ENCODE results near the gene PCK2.

PCK2 gene

DNA sequence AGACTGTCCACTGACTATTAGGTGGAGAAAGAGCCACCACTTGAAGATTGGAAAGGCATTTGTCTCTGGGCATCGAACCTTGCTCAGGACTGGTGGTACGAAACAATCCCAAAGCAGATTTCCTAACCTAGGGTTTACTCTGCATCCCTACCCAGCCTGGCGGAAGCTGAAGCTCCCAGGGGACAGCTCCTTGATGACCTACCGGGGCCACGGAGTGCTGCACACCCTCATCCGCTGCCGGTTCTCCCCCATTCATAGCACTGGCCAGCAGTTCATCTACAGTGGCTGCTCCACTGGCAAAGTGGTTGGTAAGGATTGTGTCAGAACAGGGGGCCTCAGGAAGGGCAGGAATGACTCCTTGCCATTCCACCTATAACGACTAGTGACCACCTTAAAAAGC, 27.1 kb downstream of the PCK2 start:
- no peak for DNase-seq

DNA sequence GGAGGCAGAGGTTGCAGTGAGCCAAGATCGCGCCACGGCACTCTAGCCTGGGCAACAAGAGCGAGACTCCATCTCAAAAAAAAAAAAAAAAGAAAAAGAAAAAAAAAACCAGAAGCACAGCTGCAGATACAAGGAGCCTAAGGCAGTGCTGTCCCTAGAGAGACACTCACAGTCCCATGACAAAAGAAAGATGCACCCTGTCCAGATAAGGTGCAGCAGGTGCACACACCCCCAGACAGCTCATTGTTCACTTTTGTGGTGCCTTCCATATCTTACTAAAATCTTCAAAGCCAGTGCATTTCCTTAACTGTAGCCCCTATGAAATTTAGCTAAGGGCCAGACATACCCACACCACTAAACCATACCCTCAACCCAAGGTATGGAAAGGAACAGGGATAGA, 28.3 kb downstream of the PCK2 start:
- DNase-seq = no peak

DNA sequence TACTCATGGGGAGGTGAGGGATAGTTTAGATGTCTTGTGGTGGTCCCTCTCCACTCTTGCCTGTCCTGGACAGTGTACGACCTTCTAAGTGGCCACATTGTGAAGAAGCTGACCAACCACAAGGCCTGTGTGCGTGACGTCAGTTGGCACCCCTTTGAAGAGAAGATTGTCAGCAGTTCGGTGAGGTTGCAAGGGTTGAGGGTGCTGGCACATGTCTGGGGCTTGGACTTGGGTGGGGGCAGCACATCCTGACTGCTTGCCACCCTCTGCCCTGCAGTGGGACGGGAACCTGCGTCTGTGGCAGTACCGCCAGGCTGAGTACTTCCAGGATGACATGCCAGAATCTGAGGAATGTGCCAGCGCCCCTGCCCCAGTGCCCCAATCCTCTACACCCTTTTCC, 28.8 kb downstream of the PCK2 start:
- DNase-seq = no peak

GRCh38 chr14:24123424-24124417, 29.6 kb downstream of the PCK2 start:
- DNase-seq = no peak

GRCh38 chr14:24126939-24127338, 32.8 kb downstream of the PCK2 start:
- no peak for DNase-seq

DNA sequence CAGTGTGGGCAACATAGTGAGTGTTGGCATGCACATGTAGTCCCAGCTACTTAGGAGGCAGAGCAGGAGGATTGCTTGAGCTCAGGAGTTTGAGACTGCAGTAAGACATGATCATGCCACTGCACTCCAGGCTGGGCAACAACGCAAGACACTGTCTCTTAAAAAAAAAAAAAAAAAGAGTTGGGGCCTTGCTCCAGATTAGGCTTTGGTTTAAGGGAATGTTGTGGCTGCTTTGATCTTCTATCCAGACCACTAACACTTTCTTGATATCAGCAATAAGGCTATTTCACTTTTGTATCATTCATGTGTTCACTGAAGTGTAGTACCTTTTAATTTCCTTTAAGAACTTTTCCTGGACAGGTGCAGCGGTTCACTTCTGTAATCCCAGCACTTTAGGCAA, 33.6 kb downstream of the PCK2 start:
- no peak for DNase-seq

DNA sequence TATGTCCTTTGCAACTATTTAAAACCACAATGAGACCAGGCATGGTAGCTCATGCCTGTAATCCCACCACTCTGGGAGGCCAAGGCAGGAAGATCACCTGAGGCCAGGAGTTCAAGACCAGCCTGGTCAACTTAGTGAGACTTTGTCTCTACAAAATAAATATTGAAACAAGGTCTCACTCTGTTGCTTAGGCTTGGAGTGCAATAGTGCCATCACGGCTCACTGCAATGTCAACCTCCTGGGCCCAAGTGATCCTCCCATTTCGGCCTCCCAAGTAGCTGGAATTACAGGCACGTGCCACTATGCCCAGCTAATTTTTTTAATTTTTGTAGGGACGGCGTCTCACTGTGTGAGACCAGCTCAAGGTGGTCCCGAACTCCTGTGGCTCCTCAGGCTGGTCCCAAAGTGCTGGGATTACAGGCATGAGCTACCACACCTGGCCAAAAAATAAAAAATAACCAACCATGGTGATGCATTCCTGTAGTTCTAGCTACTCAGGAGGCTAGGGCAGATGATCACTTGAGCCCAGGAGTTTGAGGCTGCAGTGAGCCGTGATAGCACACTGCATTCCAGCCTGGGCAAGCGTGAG, 35.4 kb downstream of the PCK2 start:
- no peak for DNase-seq

GRCh38 chr14:24130380-24130716, 36.2 kb downstream of the PCK2 start, which contains the start of gene FITM1:
TSS of gene FITM1 (plus strand) at chr14:24130659. CDS start at chr14:24131564, 905 bp downstream.
- DNase-seq = no peak

GRCh38 chr14:24130717-24131548, 36.8 kb downstream of the PCK2 start:
- no peak for DNase-seq

DNA sequence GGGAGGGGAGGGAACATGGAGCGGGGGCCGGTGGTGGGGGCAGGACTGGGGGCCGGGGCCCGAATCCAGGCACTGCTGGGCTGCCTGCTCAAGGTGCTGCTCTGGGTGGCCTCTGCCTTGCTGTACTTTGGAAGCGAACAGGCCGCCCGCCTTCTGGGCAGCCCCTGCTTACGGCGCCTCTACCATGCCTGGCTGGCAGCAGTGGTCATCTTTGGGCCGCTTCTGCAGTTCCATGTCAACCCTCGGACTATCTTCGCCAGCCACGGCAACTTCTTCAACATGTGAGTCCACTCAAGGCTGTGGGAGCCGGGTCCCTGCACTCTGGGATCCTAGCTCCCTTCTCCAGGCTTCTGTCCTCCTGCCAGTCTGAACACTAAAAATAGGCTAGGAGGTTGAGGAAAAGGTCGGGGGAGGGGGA, 37.4 kb downstream of the PCK2 start:
- no peak for DNase-seq

GRCh38 chr14:24132061-24132685, 38.1 kb downstream of the PCK2 start:
- DNase-seq = peak; percentile 66

DNA sequence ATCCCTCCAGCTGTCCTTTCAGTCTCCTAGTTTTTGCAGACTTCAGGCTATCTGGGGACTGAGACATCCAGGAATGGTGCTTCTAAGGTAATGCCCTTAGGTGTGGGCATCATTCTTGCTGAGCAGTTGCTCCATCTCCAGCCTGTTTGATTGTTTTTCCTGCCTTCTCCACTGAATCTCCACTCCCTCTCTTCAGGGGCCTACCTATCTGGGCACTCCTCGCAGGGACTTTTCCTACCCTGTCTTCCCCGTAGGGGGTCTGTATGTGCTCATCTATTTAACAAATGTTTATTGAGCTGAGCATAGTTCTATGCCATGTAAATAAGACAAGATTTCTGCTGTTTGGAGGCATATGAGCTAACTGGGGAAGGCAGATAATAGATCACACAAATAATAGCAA, 38.9 kb downstream of the PCK2 start:
- DNase-seq = no peak

DNA sequence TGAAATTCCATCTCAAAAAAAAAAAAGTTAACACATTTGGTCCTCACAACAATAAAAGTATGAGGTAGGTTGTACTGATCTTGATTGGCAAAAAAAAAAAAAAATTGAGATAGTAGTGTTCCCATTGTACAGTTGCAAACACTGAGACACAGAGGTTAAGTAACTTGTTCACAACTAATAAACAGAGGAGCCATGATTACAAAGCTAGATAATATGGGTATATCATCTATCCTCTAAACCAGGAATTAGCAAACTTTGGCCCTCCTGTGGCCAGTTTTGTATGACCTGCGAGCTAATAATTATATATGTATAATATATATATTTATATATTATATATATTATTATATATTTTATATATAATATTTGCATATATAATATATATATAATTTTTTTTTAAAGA, 39.6 kb downstream of the PCK2 start:
- DNase-seq = no peak

DNA sequence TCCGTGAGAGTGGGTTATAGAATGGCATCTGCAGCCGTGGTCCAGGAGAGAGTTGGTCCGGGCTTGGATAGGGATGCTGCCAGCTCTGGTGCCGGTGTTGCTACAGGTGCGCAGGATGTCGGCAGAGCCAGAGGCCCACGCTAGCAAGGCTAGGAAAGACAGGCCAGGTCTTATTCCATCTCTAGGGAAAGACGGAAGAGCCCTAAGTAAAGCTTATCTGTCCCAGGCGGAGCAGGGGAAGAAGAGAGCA, 41.4 kb downstream of the PCK2 start:
- DNase-seq = no peak

GRCh38 chr14:24135834-24136683, 41.9 kb downstream of the PCK2 start, which contains the start of gene PSME1:
TSS of gene PSME1 (plus strand) at chr14:24136194. CDS start at chr14:24136263, 69 bp downstream.
- DNase-seq = peak; percentile 92

GRCh38 chr14:24136684-24137528, 42.8 kb downstream of the PCK2 start:
- DNase-seq = no peak

GRCh38 chr14:24137529-24138395, 43.7 kb downstream of the PCK2 start:
- DNase-seq = no peak

GRCh38 chr14:24138396-24139271, 44.5 kb downstream of the PCK2 start:
- no peak for DNase-seq

- no peak for DNase-seq
Measured at GRCh38 chr14:24139272-24139934, 45.3 kb downstream of the PCK2 start.

Measured in NCI-H1105 treated with DMSO at 0.1 percent for 48 hours (cell line).